NCI-H345 (cell line): Measurements from ENCODE around the gene SLC17A7.

Source experiments
- DNase-seq: peaks from one replicate; lab custom pipeline; 2025; lab: John Stamatoyannopoulos, UW

Gene SLC17A7

GRCh38 chr19:49443366-49444099, 2.2 kb upstream of the SLC17A7 start:
- peak; percentile 92 for DNase-seq

- peak; percentile 94 for DNase-seq
These were observed 1.5 kb upstream of the SLC17A7 start for GRCh38 chr19:49442771-49443365.

- peak; percentile 76 for DNase-seq
These were observed 1.0 kb upstream of the SLC17A7 start for GRCh38 chr19:49442354-49442753.

- DNase-seq, result no peak
These were observed 628 bp upstream of the SLC17A7 start for GRCh38 chr19:49441960-49442350.

GRCh38 chr19:49440439-49441209, 703 bp downstream of the SLC17A7 start:
- DNase-seq, result no peak

- no peak for DNase-seq
These were observed 1.5 kb downstream of the SLC17A7 start for GRCh38 chr19:49439836-49440235.

- DNase-seq, result no peak
These were observed 3.1 kb downstream of the SLC17A7 start for GRCh38 chr19:49438261-49438660.

GRCh38 chr19:49437231-49437630, 4.1 kb downstream of the SLC17A7 start:
- no peak for DNase-seq

- no peak for DNase-seq
These were observed 4.8 kb downstream of the SLC17A7 start for GRCh38 chr19:49436381-49437017.

GRCh38 chr19:49435670-49436069, 5.7 kb downstream of the SLC17A7 start:
- no peak for DNase-seq

GRCh38 chr19:49434907-49435583, 6.3 kb downstream of the SLC17A7 start:
- no peak for DNase-seq

GRCh38 chr19:49433240-49433901, 8.0 kb downstream of the SLC17A7 start:
- no peak for DNase-seq

- DNase-seq, result no peak
These were observed 8.9 kb downstream of the SLC17A7 start for GRCh38 chr19:49432141-49433073.

- no peak for DNase-seq
These were observed 10.0 kb downstream of the SLC17A7 start for GRCh38 chr19:49431330-49431749.

- no peak for DNase-seq
These were observed 10.5 kb downstream of the SLC17A7 start for GRCh38 chr19:49430678-49431329.

GRCh38 chr19:49430172-49430677, 11.1 kb downstream of the SLC17A7 start:
- no peak for DNase-seq

- no peak for DNase-seq
These were observed 12.5 kb downstream of the SLC17A7 start for GRCh38 chr19:49428547-49429451.

- peak; percentile 34 for DNase-seq
These were observed 13.3 kb downstream of the SLC17A7 start for GRCh38 chr19:49427855-49428546.
